Left lung (tissue), 10 donors: Measurements from ENCODE around the gene TNP1. TPM values are rescaled to one million over a fixed set of nuclear protein-coding genes. Genes with fewer than 3 reads are reported as not detected.

ENCODE experiments used
- ATAC-seq: fragments of 200-7000 bp; cut with Tn5 transposase; one replicate; pipeline ENCODE4 v1.9.1; 2020; ENCODE audit warnings: moderate library complexity
- DNase-seq, 4 donors: peaks; one replicate each; pipeline ENCODE4 v3.0.0-alpha.2; 2013 to 2020
- H3K27ac ChIP-seq, 2 donors: fragments of 200-600 bp; sonication (generic) in 1 of 2; one replicate each; pipeline versions ENCODE4 v1.5.0 to v1.8.0; 2020 to 2021
- H3K27me3 ChIP-seq, 2 donors: fragments of 200-600 bp; sonication (generic) in 1 of 2; one replicate each; pipeline versions ENCODE4 v1.5.0 to v1.8.0; 2020 to 2021
- H3K36me3 ChIP-seq, 2 donors: fragments of 200-600 bp; sonication (generic) in 1 of 2; one replicate each; pipeline versions ENCODE4 v1.5.0 to v1.8.0; 2020 to 2021
- H3K4me1 ChIP-seq, 2 donors: fragments of 200-600 bp; one replicate each; pipeline ENCODE4 v1.8.0; 2021
- H3K4me3 ChIP-seq, 2 donors: fragments of 200-600 bp; sonication (generic) in 1 of 2; one replicate each; pipeline versions ENCODE4 v1.5.0 to v1.8.0; 2020 to 2021; ENCODE audit warnings: mild to moderate bottlenecking in 1 of 2
- H3K9me3 ChIP-seq, 2 donors: fragments of 200-600 bp; sonication (generic) in 1 of 2; one replicate each; pipeline versions ENCODE4 v1.5.0 to v1.8.0; 2020 to 2021
- CTCF ChIP-seq, 2 donors: fragments of 200-600 bp; sonication (generic) in 1 of 2; IDR thresholded peaks; one replicate each; pipeline versions ENCODE4 v1.5.0 to v1.8.0; 2021; ENCODE audit warnings: antibody characterized with exemption in 2 of 2
- intact Hi-C, 2 donors: fragments of 100-400 bp; cut with DNase I; formaldehyde crosslinking; loops; one replicate each; pipeline versions ENCODE4 v1.11.2 to v1.14.2; 2022
- polyA plus RNA-seq, 6 donors: library from polyadenylated mRNA; unstranded; fragments of 120-200 nt; gene quantifications; one replicate each; pipeline ENCODE4 v1.2.1, GENCODE V29; 2013; ENCODE audit not compliant: insufficient read length in 6 of 6
- total RNA-seq, 2 donors: library from RNA; stranded (reverse); fragmentation: NEBNext Ultra II Directional; extraction: Animal tissue kit (Norgen Biotek cat#: 25700); gene quantifications; one replicate each; pipeline ENCODE4 v1.2.1, GENCODE V29; 2021
- donor health status: DM: no; HTN: yes; CAD: no.
- donor health status: DM: no; HTN: no; CAD: no.

The TNP1 gene
- total and polyA plus RNA-seq, 8 donors: not detected

- ATAC-seq: no peak
- Histone ChIP-seq H3K36me3 (no peaks in the 10 kb centered on the region), H3K4me1 (no peaks in the 10 kb centered on the region), H3K27ac (no peak overlapping the region), H3K4me3 (no peak overlapping the region), H3K27me3 (no peaks in the 10 kb centered on the region), H3K9me3 (no peaks in the 10 kb centered on the region)
- DNase-seq: peak in 1 of 4 donors; percentile 42
- intact Hi-C loops: no loop called here
- TF ChIP-seq CTCF (IDR thresholded peaks at IDR 0.05): no peak
Observed at GRCh38 chr2:216882876-216883275, 23.0 kb upstream of the TNP1 start.

- Histone ChIP-seq H3K4me1 (no peaks in the 10 kb centered on the region), H3K27ac (no peak overlapping the region), H3K27me3 (no peaks in the 10 kb centered on the region), H3K4me3 (no peak overlapping the region), H3K9me3 (no peaks in the 10 kb centered on the region), H3K36me3 (no peaks in the 10 kb centered on the region)
- no peak for TF ChIP-seq CTCF (IDR thresholded peaks at IDR 0.05)
- ATAC-seq: no peak
- intact Hi-C loops: no loop called here
- DNase-seq: peak in 1 of 4 donors; percentile 12
Observed at GRCh38 chr2:216881411-216881810, 21.5 kb upstream of the TNP1 start.

GRCh38 chr2:216880509-216881184, 20.8 kb upstream of the TNP1 start:
- intact Hi-C loops: no loop called here
- H3K36me3 ChIP-seq: no peaks in the 10 kb centered on the region
- no peaks in the 10 kb centered on the region for H3K27me3 ChIP-seq
- TF ChIP-seq CTCF (IDR thresholded peaks at IDR 0.05): no peak
- H3K27ac ChIP-seq: no peak overlapping the region
- no peak for ATAC-seq
- H3K4me3 ChIP-seq: no peak overlapping the region
- peak in 2 of 4 donors; percentile 28 to 41 for DNase-seq
- no peaks in the 10 kb centered on the region for H3K9me3 ChIP-seq
- no peaks in the 10 kb centered on the region for H3K4me1 ChIP-seq

- no peak for TF ChIP-seq CTCF (IDR thresholded peaks at IDR 0.05)
- no peaks in the 10 kb centered on the region for H3K27me3 ChIP-seq
- H3K4me3 ChIP-seq: no peak overlapping the region
- no peak for ATAC-seq
- H3K9me3 ChIP-seq: no peaks in the 10 kb centered on the region
- H3K4me1 ChIP-seq: no peaks in the 10 kb centered on the region
- intact Hi-C loops: no loop called here
- H3K36me3 ChIP-seq: no peaks in the 10 kb centered on the region
- DNase-seq: no peak
- H3K27ac ChIP-seq: no peak overlapping the region
Observed at GRCh38 chr2:216879727-216880508, 20.1 kb upstream of the TNP1 start.

- DNase-seq: no peak
- no peak overlapping the region for H3K27ac ChIP-seq
- intact Hi-C loops: no loop called here
- no peaks in the 10 kb centered on the region for H3K9me3 ChIP-seq
- no peak overlapping the region for H3K4me3 ChIP-seq
- no peaks in the 10 kb centered on the region for H3K4me1 ChIP-seq
- H3K36me3 ChIP-seq: no peaks in the 10 kb centered on the region
- no peak for ATAC-seq
- H3K27me3 ChIP-seq: no peaks in the 10 kb centered on the region
- TF ChIP-seq CTCF (IDR thresholded peaks at IDR 0.05): no peak
Observed at GRCh38 chr2:216878072-216878471, 18.2 kb upstream of the TNP1 start.
